ENCODE results near the gene FBXO42.
"Not testable (repeated sequence)": the region's sequence is repeated elsewhere in the genome, so short reads cannot be mapped to it uniquely, and the experiment has no call there.

FBXO42 gene

DNA sequence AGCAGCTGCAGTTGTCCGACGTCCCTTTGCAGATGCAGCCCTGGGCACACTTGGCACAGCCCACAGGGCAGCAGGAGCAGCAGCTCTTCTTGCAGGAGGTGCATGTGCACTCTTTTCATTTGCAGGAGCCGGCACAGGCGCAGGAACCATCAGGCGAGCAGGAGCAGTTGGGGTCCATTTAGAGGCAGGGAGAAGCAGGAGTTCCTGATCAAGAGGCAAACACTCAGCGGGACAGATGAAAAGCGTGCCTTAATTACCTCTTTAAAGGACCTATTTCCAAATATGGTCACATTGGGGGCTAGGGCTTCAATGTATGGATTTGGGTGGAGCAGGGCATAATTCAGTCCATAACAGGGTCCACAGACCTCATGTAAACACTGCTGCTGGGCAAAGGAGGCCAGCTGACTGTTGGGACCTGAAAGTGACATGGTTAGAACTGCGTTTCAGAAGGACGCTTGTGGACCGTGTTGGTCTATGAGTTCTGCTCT is 111.0 kb downstream of the FBXO42 start:
- no peak for DNase-seq

DNA sequence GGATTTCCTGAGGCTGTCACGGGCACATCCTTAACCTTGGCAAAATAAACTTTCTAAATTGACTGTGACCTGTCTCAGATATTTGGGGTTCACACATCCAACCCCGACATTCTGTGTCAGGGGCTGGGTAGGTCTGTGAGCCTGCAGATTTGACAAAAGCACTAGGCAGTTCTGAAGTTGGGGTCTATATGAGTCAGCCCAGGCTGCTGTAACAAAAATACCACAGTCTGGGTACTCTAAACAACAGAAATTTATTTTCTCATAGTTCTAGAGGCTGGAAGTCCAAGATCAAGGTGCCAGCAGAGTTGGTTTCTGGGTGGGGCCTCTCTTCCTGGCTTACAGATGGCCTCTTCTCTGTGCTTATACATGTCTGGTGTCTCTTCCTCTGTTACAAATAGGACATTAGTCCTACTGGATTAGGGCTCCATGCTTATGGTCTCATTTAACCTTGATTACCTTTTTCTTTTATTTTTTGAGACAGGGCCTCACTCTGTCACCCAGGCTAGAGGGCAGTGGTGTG is 112.2 kb downstream of the FBXO42 start:
- DNase-seq, result no peak

DNA sequence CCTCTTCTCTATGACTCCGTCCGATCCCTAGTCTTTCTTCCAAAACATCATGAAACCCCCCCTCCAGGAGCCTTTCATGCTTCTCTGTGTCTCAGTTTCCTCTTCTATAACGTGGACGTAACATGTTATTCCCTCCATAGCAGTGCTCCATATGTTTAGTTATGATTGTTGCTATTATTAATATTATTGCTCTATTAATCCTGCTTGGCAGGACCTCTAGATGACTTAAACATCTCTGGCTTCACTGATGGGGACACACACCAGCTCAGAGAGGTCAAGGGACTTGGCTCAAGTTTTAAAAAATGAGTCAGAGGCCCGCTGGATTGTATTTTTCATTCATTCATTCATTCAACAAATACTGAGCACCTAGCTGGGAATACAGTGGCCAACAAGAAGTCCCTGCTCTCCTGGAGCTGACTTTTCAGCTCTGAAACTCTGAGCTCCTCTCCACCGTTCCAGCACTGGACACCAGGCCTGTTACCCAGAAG is 114.9 kb downstream of the FBXO42 start:
- DNase-seq, result no peak

DNA sequence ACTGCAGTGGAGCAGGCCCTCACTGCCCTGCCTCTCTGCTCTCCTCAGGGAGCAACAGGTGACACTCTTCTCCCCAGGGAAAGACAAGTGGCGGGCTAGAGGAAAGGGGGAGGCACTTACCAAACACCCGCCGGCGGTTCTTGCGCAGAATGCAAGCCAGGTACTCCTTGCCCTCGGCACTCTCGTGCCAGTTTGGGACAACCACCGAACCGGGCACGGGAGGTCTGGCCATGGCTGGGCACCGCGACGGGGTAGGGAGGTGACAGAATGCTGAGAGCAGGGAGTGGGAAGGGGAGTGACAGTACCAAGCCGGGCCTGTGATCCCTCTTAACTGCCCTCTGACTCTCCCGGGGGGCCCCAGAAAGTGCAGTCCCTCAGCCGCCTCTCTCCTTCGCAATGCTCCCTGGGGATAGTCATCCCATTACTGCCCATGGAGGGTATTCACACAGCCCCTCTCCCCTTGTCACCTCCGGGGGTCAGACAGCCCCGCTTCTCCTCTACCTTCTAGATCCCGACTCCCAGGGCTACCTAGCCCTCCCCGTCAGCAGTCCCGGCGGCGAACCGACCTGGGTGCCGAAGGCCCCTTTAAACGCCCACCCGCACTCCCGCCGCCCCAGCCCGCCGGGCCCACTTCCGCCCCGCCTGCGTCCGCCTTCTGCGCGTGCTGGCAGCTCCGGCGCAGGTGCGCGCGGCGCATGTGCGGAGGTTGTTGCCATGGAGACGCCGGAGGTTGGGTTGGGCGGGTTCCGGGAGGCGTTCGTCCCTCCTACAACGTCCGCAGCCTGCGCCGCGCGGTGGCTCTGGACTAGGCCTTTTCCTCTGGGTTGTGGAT is 115.6 kb downstream of the FBXO42 start, which contains the start of gene CPLANE2:
CPLANE2 (minus strand) TSS at position 673 of the 832 bp plus-strand sequence; CDS start at position 232, 441 bp downstream.
- DNase-seq, result peak; percentile 48 to 81

DNA sequence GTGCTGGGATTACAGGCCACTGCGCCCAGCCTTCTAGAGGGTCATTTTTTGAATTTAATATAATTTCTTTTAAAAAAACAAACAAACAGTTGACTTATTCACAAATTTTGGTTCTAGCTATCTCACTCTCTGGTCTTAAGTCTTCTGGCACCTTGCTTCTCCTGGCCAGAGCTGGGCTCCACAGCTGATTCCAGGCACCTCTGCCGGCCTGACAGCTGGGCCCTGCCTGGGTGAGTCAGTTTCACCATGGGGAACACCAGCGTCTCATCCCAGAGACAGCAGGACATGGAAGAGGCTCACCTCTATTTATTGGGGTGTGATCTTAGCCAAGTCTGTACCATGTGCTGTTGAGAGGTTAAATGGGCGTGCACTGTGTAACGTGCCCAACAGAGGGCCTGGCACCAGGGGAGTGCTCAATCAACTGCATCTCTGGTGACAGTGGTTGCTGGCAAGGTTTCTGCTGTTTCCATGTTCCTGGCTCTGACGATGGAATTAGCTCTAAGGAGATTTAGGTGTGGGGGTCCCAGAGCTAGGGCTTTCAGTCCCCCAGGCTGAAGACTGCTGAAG is 116.3 kb downstream of the FBXO42 start:
- peak; percentile 41 to 80 for DNase-seq

DNA sequence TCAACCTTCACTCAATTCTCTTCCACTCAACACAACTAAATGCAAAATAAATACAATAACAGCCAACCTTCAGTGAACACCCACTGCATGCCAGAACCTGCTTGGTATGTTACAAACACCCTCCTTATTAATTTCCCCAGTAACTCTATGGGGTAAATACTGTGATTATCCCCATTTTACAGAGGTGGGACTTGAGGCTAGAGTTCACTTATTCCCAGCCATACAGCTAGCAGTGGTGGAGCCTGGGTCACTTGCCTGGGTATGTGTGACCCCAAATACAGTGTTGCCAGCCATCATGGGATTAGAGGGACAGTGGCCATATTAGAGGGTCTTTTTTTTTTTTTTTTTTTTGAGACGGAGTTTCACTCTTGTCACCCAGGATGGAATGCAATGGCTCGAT is 116.9 kb downstream of the FBXO42 start:
- no peak for DNase-seq

DNA sequence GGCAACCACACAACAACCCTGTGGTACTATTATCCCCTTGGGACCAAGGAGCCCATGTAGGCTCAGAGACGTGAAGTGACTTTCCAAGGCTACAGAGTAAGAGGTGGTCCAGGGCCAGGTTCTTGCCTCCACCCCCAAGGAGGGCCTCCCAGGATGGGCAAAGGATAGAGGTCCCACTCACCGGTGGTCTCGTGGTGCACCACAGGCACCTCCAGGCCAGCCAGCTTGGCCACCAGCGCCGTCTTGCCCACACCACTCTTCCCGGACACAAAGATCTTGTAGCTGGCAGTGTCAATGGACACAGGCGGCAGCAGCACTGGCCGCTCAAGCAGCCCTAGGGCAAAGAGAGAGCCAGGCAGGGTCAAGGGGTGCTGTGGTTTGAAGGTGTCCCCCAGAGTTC is 118.8 kb downstream of the FBXO42 start:
- DNase-seq, result no peak

DNA sequence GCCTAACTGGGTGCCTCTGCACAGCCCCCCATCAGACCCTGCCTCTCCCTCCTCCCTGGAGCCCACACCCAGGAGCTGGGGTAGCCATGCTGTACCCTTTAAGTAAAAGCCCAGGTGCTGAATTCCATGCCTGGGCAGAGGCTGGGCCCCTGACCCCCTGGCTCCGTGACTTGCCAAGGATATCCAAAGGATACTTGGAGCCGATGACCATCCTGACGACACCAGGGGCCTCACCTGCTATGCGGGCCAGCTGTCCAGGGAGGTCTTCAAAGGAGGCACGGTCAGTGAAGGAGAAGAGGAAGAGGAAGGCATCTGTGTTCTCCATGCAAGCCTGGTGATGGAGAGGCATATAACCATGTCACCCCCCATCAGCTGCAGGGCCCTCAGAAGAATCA is 120.0 kb downstream of the FBXO42 start:
- DNase-seq, result no peak

DNA sequence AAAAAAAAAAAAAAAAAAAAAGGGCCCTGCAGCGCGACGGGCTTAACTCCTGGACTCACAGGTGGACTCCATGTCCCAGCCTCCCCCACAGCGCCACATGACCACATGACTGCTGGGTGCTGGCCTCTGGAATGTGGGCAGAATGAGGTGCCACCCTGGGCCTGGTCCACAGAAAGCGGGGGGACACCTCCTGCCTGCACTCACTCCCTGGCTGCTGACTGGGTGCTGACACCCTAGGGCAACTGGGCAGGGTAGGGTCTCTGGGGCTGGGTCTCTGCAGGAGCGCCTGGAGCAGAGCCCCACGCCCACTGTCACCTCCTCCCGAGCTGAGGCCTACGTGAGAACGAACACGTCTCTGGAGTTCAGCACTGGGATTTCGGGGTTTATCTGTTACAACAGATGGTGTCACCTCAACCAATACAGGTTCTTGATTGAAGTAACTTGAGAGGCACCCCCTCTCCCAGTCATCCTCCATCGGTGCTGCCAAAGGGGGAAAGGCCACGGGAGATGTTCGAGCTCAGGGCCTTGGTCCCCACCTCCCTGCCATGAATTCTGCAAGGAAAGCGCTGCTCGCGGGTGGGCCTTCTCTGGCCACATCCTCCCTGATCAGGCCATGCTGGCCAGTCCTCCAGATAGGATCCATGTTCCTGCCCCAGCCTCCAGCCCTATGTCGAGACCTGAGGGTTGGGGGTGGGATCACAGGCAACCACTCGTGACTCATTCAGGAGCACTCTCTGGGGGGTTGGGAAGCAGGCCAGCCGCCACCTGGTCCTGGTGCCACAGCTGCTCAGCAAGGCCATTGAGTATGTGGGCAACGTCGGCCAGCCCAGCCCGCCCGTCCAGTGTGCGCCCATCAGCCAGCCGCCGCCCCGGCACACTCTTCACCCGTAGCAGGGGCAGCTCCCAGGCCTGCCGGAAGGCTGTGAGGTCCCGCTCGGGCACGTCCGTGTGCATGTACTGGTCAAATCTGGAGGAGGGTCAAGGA is 120.7 kb downstream of the FBXO42 start:
- no peak for DNase-seq

DNA sequence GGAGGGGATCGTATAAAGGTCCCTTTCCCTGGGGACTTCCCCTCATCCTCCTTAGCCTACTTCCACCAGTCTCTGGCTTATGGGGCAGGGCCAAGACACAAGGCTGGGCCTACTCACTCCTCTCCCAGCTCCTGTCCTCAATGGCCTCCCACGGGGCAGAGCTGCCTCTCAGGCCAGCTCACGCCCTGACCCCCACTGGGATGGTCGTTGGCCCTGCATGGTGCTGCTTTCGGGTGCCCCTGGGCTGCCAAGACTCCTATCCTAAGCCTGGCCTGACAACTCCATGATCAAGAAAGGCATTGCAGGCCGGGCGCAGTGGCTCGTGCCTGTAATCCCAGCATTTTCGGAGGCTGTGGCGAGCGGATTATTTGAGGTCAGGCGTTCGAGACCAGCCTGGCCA is 121.5 kb downstream of the FBXO42 start:
- no peak for DNase-seq

DNA sequence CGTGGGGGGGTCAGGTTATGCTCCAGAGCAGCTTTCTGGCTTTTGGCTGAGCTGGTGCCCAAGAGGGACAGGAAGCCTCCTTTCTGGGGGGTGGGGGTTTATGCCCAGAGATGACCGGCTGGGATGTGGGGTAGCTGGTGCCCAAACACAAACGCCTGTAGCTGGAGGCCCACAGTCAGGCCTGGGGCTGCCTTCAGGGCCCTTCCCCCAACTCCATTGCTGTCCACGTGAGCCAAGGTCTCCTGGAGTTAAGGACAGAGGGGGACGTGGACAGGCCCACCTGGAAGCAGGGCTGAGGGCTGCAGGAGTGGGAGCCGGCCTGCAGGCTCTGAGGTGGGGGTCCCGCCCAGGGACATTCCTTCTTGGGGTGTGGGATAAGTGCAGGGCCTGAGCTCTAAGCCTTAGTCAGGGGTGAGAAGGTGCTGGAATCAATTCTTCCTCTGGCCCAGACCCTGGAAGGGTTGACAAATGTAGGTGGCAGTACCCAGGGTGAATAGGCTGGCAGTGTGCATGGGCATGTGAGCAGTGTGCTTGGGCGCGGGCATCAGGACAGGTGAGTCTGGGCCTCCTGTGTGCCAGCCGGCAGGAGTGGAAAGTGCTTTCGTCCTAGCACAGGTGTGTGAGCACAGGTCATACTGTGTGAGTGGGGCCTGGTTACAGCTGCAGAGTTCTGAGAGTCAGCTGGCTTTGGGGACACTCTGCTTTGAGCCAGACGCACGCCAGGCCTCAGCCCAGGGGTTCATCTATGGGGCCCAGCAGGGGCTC is 122.1 kb downstream of the FBXO42 start:
- no peak for DNase-seq

DNA sequence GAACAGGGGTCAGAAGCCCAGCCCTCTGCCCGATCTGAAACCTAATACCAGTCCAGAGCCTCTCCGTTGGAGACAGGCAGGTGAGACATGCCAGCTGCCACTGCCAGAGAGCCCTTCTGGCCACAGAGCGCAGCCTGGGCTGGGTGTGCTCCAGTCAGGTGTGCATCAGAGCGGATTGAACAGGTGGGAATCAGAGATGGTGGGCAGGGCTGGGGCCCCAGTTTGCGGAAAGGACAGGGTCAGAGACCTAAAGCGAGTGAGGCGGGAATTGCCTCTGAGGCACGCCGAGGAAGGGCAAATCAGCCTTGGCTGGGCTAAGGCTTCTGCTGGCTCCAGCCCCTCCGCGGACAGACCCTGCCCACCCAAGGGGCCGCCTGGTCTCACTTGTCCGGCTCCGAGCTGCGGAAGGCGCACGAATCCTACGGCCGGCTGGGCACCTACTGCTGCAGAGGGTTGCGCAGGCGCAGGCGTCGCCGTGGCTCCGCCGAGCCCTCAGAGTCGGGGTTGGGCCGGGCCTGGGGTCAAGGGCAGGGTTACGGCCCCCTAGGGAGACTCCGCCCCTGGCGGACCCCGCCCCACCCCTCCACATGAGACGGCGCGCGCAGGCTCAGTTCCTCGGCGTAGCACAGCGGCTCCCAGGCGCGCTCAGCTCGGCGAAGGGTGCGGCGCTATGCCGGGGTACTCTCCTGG is 125.6 kb downstream of the FBXO42 start:
- DNase-seq, result no peak

DNA sequence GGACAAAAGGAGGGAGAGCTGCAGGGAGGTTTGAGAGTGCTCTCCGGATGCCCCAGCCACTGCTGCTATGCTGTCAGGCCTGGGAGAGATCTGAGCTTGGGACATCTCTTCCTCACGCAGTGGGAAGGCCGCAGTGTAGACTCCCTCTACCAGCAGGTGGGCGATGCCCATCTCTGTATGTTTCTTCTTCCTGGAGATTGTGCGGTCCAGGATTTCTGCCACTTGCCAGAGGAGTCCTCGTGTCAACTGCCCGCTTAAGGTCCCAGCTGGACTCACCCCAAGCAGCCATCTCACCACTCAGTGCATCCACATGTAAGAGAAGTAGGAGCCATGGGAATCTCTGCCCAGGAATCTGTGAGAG is 126.2 kb downstream of the FBXO42 start:
- no peak for DNase-seq

DNA sequence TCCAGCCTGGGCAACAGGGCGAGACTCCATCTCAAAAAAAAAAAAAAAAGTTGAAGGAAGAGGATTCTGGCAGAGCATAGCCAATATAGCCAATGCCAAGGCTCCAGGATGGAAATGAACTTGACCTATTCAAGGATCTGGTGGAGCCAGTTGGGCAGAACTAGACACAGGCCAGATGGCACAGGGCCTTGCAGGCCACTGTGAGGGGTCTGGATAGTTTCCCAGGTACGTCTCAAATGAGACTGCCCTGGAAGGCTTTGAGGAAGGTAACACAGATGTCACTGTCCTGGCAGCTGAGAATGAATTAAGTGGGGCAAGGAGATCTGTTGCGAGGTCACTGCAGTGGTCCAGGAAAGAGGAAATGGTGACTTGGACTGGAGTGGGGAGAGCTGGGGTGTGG is 127.8 kb downstream of the FBXO42 start:
- no peak for DNase-seq

DNA sequence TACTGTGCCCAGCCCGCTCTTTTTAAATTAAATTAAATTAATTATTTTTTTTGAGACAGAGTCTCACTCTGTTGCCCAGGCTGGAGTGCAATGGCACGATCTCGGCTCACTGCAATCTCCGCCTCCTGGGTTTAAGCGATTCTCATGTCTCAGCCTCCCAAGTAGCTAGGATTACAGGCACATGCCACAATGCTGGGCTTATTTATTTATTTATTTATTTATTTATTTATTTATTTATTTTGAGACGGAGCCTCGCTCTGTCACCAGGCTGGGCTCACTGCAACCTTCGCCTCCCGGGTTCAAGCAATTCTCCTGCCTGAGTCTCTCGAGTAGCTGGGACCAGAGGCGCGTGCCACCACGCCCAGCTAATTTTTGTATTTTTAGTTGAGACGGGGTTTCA is 129.6 kb downstream of the FBXO42 start:
- DNase-seq, result not testable (repeated sequence)

DNA sequence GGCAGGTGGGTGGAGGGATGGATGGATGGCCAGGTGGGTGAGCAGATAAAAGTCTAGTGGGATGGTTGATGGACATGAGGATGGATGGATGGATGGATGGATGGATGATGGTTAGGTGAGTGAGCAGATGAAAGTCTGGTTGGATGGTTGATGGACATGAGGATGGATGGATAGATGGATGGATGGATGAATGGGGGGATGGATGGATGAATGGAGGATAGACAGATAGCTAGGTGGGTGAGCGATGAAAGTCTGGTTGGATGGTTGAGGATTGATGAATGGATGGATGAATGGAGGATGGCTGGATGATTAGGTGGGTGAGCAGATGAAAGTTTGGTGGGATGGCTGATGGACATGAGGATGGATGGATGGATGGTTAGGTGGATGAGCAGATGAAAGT is 130.8 kb downstream of the FBXO42 start:
- no peak for DNase-seq

DNA sequence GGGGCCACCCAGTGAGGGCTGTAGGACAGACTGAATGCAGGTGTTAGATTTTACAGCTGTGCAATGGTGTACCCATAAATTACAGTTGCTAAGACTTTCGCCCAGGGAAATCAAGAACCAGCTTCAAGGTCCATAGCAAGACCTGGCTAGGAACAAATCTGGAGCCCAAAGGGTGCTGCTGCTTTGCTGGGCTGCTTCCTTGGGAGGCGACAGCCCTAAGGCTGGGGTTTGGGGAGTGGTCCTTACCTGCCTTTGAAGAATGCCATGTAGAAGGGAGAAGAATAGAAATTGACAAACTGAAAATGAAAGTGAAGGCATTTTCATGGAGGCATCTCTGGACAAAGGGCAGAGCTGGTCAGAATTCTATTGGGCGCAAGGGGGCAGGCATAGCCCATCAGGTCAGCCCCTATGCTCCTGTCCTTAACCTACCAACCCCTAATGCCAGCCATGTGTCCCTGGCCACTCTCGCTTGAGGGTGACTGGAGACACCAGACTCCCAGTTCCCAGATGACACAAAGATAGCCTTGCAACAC is 132.2 kb downstream of the FBXO42 start:
- no peak for DNase-seq

DNA sequence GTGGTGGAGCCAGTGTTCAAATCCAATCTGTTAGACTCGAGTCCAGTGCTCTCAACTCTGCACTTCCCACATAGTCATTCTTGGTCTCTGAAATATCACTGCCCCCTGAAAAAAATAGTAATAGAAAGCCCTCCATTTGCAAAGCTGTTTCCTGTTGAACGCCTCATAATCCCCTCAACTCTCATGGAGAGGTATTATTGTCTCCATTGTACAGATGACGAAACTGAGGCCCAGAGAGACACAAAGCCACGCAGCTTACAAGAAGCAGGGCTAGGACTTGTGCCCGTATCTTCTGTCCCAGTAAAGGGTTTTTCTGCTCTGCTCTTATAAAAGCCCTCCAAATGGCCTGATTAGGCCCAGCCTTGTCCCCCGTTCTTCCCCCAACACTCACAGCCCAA is 133.6 kb downstream of the FBXO42 start:
- no peak for DNase-seq

DNA sequence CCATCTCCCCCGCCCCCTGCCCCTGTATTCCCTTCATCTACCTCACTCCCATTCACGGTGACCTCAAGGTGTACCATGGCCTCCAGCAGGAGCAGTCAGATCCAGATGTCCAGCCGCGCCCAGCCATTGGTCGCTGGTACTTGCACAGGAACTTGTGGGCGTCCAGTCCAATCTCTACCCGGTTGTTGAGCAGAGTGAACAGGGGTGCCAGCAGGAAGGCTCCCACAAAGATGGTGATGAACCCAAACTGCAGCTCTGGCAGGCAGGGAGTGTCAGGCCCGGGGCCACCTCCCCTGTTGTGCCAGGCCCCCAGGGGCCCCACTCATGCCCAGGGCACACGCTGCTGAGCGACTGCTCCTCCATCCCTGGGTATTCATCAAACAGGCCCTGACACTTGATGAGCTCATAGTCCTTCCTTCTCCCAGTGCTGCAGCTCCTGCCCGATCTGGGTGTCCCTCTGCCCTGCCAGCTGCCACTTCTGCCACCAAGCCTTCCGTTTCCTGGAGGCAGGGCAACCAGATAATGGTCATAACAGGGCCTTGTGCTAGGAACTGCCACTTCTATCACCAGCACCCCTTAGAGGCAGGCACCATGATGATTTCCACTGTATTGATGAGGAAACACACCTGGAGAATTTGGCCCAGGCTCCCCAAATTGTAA is 134.1 kb downstream of the FBXO42 start:
- no peak for DNase-seq

DNA sequence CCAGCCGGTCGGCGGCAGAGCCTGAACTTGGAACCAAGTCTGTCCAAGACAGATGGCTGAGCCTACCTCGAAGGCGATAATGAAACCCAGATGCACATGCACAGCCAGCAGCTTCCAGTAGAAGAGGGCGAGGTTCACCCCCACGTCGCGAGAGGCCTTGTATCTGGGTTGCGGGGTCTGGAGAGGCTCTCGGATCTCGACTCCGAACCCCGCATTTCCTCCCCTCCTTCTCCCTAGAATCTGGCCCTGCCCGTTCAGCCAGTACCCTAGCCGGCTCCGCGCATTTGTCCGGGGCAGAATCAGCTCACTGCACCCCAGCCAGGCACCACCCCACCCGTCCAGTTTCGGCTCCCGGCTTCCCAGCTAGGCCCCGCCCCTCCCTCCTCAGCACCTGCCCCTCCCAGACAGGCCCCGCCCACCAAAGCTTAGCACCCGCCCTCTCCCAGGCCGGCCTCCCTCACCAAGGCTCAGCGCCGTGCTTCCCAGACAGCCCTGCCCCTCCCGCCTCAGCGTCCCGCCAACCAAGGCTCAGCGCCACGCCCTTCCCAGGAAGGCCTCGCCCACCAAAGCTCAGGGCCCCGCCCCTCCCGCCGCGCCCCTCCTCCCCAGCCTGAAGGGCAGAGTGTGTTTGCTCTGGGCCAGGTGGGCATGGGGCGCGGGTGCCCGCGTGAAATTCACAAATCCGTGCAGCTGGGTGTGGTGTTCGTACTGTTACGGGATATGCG is 135.1 kb downstream of the FBXO42 start:
- DNase-seq, result peak; percentile 24 to 46

All from SW 1271 (cell line).